ENCODE data around the gene MEGF6.
"Not testable (repeated sequence)": the region's sequence is repeated elsewhere in the genome, so short reads cannot be mapped to it uniquely, and the experiment has no call there.

MEGF6 gene

DNA sequence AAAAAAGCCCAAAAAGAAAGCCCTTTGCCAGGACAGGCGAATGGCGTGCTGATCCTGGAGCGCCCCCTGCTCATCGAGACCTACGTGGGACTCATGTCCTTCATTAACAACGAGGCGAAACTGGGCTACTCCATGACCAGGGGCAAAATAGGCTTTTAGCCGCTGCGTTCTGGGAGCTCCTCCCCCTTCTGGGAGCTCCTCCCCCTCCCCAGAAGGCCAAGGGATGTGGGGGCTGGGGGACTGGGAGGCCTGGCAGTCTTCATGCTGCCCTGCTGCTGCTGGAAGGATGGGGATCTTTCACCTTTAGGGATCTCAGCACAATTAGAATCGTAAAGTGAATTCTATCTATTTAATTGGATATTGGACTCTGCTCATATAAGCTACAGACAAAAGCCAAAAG lies 17.1 kb upstream of the MEGF6 start:
- DNase-seq = no peak

DNA sequence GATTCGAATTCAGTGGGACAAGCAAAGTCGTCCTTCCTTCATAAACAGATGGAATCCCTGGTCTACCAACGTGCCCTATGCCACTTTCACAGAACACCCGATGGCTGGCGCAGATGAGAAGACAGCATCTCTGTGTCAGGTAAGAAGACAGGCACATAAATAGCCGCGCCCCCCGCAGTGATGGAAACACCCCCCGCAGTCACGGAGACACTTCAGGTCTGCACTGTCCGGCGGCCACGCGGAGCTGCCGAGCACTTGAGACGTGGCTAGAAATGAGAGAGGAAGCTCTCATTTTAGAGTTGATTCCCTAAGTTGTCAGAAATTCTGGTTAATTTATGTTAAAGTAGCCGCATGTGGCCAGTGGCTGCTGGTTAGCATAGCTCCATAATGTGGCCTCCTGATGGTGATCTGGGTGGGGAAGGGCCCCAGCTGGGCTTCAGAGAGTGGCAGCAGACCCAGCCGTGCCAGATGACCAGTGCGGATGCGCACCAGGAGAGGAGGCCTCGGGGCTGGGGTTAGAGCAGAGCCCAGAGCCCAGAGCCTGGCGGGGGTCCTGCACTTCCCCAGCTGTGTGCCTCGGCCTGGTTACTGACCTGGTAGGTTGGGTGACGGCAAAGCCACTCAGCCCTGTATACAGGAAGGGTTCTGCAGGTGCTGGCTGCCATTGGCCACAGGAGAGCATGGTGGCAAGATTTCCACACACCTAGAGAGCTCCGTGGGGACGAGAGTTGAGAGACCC lies 16.4 kb upstream of the MEGF6 start:
- no peak for DNase-seq

DNA sequence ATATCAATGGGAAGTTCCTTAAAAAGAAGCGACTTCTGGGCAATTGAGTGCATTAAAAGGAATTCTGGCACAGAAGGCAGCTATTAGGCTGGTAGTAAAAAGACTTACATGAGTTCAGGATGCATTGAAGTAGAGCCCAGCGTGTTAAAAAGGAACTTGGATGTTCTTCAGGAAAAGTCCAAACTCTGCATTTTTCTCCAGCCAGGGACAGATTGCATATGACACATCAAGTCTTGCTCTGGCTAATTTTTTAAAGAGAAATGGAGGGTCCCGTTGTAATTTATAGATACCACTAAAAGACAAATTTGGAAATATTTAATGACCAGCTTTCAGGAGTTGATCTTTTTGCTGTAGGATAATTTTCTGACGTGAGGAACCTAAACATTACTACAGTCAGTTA lies 14.7 kb upstream of the MEGF6 start:
- no peak for DNase-seq

DNA sequence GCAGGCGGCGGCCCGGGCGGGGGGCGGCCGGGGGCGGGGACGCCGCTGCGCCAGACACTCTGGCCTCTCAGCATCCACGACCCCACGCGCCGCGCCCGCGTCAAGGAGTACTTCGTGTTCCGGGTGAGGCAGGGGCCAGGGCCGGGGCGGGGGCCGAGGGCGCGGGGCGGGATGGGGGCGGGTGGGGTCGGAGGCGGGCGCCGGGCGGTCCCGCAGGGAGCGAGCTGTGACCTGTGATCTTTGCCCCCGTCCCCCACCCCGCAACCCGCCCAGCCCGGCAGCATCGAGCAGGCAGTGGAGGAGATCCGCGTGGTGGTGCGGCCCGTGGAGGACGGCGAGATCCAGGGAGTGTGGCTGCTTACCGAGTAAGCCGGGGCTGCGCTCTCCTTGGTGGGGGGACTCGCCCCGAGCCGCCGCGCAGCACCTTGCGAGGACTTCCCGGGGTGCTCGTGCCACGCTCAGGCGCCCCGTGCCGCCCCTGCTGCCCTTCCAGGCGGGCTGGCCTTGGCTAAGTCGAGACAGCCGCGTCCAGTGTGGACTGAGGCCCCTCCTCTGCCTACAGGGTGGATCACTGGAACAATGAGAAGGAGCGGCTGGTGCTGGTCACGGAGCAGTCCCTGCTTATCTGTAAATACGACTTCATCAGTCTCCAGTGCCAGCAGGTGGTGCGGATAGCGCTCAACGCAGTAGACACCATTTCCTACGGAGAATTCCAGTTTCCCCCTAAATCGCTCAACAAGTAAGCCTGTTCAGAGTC lies 14.0 kb upstream of the MEGF6 start:
- no peak for DNase-seq

DNA sequence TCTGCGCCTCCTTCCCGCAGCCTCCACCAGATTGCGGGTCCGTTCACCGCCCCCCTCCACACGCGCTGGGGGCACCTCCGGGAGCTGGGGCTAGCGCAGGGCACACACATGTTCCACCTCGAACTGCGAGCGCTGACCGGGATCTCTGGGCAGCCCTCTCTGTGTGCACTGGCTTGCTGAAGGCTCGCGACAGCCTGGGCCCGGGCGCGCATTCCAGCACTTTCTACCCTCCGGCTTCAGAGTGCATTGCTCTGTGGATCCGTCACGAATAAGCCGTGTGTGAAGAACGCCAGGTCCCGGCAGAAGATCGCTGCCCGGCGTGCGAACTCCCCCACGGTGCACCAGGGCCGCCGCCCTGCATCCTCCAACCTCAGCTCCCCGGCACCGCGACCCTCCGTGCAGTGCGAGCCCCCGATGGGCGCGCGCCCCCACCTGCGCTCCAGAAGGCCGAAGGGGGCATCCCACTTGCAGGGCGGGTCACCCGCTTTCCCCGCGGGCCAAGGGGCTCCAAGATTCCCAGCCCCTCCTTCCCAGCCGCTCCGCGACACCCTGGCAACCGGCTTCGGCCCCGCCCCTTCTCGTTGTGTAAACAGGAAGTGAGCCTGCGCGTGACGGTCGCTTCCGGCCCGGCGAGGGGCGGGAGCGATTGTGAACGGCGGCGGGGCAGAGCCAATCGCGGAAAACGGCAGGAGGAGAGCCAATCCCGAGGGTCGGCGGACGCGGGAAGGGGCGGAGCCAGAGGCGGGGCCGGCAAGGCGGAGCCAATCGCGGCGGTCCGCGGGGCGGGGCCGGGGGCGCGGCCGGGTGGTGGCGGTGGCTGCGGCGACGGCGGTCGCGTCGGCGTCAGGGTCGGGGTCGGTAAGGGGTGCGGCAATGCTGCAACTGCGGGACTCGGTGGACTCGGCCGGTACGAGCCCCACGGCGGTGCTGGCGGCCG lies 13.2 kb upstream of the MEGF6 start, which contains the start of gene TPRG1L:
Gene TPRG1L (plus strand): TSS at position 816 of the 937 bp plus-strand sequence. CDS start 58 bp downstream, at position 874.
- peak; percentile 92 for DNase-seq

DNA sequence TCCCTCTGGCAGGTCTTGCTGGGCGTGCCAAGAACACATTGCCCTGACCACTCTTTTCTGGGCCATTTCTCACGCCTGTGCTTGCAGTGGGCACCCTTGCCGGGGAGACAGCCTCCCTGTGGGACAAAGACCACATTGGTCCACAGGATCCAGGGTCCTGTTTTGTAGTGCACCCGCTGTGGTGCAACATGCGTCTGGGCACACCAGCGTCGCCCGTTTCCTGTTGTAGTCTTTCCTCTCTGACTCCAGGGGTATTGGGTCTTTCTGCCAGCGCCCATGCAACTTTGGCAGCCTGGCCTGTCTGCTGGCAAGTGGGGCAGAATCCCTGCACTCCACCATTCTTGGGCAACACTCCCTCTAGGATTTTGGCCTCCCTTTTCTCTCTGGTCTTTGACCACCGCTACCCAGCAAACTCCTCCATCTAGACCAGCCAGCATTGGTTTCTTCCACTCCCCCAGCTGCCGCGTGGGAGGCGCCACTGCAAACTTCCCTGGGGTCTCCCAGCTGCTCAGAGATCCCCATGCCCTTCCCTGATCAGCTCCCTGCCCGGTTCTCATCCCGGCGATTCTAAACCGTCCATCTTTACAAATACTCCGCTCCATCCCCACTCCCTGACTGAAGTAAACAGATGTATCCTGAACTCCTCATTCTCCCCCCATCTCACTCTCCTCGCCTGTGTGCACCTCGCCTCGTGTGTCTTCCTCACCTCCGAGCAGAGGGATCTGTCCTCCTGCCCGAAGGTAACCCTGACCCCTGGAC lies 12.3 kb upstream of the MEGF6 start:
- DNase-seq = no peak

DNA sequence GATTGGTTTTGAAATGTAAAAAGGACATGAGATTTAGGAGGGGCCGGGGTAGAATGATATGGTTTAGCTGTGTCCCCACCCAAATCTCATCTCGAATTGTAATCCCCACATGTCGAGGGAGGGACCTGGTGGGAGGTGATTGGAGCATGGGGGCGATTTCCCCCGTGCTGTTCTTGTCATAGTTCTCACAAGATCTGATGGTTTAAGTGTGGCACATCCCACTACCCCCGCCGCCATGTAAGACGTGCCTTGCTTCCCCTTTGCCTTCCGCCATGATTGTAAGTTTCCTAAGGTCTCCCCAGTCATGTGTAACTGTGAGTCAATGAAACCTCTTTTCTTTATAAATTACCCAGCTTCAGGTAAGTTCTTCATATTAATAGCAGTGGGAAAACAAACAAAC lies 10.8 kb upstream of the MEGF6 start:
- DNase-seq = not testable (repeated sequence)

DNA sequence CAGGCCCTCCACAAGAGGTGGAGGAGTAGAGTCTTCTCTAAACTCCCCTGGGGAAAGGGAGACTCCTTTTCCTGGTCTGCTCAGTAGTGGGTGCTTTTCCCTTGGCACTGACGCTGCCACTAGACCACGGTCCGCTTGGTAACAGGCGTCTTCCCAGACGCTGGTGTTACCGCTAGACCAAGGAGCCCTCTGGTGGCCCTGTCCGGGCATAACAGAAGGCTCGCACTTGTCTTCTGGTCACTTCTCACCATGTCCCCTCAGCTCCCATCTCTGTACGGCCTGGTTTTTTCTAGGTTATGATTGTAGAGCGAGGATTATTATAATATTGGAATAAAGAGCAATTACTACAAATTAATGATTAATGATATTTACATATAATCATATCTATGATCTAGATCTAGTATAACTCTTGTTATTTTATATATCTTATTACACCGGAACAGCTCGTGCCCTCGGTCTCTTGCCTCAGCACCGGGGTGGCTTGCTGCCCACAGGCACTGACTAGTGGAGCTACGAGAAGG lies 9.9 kb upstream of the MEGF6 start:
- peak; percentile 64 for DNase-seq

DNA sequence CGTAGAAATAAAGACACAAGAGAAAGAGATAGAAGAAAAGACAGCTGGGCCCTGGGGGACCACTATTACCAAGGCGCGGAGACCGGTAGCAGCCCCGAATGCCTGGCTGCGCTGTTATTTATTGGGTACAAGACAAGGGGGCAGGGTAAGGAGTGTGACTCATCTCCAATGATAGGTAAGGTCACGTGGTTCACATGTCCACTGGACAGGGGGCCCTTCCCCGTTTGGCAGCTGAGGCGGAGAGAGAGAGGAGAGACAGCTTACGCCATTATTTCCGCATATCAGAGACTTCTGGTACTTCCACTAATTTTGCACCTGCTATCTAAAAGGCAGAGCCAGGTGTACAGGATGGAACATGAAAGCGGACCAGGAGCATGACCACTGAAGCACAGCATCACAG lies 9.4 kb upstream of the MEGF6 start:
- no peak for DNase-seq

DNA sequence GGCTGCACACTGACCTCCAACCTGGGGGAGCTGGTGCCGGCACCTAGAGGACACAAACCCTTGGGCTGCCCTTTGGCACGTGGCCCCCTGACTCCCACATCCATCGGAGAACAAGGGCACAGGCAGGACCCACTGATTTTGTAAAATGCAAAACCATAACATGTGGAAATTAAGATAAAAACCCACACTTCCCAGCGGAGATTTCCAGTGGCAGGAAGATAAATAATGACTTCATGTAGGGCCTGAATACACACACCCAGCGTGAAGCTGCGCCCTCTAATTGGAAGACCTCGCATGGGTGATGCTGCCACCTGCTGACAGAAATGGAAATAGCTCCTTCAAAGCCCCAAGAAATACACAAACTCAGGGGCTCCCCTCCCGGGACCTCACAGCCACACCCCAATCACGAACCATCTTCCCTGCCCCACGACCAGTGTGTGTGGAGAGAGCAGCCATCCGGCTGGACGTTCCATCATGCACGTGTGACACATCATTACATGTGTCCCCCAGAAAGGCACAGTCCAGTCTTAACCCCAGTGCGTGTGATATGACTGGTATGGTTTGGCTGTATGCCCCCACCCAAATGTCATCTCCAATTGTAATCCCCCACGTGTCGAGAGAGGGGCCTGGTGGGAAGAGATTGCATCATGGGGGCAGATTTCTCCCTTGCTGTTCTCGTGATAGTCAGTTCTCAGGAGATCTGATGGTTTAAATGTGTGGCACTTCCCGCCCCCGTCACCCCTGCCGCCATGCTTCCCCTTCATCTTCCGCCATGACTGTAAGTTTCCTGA lies 7.8 kb upstream of the MEGF6 start:
- peak; percentile 70 for DNase-seq

DNA sequence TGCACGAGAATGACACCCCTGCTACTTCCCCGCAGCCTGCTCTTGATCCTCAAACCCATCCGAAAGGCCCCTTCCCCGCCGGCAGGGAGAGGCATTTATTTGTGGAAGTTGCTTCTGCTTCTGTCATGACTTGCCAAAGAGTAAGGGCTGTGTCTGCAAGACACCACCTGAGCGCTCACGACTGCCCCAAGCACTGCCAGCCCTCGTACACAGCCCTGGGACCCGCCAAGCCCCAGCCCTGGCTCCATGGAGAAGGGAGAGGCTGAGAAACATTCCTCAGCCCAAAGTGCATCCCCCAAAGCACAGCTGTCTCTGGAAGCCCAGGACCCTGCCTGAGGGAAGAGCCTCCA lies 7.2 kb upstream of the MEGF6 start:
- DNase-seq = no peak

DNA sequence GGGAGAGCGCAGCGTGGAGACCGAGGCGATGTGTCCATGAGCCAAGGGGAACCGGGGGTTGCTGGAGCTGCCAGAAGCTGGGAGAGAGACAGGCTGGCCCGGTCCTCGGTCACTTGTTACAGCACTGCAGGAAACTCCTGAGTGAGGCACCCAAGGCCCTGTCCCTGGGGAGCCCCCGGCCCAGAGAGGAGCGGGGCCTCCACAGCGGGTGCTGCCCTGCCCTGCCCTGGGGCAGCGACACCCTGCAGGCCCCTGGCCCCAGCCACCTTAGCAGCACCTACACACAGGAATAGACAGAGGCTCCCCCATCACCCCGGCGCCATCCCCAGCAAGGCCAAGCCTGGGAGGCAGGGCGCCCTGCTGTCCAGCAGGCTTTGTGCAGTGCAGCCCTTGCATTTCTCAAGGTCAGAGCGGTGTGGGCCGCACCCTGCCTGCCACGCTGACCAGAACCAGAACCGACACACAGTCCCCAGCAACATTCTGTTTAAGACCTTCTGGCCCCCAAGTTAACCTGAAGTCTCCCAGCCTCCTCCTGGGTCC lies 6.6 kb upstream of the MEGF6 start:
- no peak for DNase-seq

DNA sequence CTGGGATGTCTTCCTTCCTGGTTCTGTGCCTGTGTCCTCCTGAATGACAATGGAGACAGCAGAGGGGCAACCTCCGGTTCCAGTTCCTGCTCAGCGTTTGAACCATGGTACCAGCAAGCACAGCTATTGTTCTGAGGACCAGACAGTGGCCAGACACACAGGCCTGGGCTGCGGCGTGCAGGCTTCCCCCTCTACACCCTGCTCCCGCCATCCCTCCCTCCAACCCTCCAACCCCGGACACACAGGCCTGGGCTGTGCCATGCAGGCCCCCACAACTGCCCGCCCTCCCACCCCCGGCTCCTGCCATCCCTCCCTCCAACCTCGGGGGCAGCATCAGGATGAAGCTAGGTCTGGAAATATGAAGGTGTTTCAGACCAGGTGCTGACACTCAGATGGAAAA lies 5.6 kb upstream of the MEGF6 start:
- no peak for DNase-seq

DNA sequence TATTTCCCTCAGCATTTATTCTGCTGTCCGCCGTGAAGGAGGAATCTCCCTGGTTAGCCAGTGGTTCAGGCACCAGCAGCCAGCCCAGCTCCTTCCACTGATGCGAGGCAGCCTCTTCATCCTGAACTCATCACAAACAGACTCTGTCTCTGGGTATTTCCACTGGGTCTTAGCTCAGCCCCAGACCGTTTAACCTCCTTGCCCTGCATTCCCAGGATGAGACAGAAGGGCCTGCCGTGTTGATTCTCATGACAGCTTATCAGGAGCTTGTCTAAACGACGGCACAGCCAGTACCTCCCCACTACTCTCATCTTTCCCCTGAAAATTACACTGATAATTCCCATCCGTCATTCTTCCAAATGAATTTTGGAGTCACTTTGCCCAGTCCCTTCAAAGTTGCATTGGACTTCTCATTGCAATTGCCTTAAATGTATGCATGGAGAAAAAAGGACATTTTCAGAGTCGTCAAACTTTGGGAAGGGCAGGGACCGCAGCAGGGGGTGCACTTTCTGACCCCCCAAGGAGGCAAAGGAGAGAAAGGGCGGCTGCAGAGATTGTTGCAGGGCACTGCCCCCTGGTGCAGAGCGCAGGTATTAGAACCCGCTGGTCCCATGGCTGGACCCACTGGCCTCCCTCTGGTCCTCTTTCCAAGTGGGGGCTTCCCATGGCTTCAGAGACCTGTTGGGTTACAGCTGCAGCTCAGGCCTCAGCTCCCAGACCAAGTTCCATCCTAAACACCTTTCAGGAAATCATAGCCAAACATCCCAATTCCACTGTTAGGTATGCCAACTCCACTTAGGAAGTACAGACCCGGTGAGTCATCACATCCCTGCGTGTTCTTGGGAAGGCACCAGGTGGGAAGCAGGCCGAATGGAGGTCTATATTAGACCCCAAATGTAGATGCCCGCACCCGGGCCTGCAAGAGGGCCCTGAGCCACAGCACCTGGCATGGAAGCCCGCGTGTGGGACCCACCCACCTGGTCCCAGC lies 3.7 kb upstream of the MEGF6 start:
- DNase-seq = peak; percentile 81

DNA sequence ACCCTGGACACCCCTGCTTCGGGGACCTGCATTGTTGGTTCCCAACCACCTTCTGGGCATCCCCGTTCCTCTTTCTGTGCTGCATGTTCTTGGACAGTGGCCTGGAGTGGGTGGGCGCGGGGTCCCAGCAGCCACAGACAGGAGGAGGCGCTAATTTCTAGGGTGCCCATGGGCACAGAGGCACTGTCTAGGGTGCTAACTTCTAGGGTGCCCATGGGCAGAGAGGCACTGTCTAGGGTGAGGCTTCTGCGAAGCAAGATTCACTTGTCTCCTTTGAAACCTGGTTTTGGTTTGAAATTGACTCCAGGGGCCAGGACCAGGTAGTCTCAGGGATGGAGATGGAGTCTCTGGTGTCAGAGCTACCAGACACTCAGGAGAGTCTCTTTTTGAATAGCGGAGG lies 815 bp upstream of the MEGF6 start:
- DNase-seq = no peak

DNA sequence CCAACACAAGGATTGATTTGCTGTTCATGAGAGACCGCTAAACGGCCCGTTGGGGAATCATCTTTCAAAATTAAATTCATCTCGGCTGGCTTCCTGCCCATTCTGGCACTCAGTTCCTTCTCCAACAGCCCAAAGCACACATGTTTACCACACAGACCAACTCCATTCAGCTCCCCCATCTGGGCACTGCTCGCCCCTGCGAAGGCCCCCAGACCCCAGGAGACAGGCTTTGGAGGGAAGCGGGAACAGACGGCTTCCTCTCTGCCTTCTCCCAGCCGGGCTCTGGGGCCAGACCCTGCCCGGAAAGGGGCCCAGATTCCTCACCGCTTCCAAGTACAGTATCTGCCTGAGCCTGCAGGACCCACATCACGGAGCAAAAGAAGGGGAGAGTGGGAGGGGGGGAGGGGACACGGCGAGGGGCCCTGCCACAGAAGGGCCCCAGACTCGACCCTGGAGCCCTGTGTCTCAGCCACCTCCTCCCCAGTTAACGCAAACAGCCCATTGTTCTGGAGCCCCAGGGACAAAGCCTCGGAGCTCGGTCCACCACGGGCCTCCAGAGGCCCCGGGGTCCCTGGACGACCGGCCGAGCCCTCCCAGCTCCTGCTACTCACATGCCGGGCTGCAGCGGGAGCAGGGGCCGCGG lies 660 bp downstream of the MEGF6 start:
- no peak for DNase-seq

DNA sequence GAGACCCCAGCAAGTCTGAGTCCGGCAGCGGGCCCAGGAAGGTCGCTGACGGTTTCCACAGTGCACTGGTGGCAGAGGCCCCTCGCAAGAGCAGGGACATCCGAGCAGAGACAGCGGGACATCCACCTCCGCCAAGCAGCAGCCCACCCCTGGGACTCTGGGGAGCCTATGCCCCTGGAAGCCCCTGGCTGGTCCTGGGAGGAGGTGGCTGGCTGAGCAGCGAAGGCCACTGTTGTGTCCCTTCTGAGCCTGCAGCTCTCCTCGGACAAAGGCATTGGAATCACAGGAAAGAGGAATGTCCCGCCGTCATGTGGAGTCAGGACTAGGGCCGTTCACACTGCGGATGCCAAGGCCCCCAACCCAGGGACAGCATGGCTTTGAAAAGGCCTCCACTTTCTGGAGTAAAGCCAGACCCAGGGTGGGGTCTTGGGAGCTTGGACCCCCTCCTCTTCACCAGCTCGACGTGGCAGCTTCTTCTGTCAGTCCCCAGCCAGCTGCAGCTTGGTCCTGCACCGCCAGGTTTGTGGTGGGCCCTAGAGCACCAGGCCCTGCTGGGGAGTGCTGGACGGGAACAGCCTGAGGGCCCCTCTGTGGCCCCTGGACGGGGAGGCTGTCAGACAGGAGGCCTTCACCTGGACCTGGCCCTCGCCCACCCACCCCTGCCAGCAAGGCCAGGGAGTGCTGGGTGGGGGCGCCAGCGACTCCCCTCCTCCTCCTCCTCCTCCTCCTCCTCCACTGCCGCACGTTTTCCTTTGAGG lies 1.4 kb downstream of the MEGF6 start:
- no peak for DNase-seq

DNA sequence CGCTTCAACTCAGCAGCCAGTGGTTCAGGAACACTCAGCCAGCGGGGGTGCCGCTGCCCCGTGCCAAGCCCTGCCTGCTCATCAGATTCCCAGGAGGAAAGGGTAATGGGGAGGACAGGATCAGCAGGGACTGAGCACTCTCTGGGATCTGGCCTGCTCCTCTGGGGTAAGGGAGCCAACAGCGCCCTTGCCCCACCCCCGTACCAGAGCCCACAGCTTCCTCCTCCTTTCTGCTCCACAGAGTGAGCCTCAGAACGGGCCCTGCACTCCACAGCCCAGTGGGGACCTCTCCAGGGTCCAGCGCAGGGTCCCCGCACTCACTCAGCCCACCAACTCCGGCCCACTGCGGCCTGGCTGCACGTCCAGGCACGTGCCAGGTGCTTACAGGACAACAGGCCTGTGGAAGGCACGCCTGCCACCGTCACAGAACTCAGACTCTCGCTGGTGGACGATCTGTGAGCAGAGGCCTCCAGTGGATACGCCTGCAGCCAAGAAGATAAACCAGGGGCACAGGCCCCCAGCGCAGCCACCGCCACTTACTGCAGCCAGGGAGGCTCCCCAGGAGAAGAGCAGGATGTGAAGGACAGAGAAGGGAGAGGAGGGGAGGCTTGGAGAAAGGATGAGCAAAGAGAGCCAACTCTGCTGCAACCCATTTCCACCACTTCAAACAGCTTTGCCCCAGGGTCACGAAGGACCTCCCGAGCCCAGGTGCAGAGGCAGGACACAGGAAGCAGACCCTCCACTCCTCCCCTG lies 2.1 kb downstream of the MEGF6 start:
- no peak for DNase-seq

Measured in NCI-H226 (cell line).